B cell (primary cell): ENCODE results near the gene KEL. TPM values are rescaled to one million over a fixed set of nuclear protein-coding genes. Genes with fewer than 3 reads are reported as not detected.

Experiments used
- ATAC-seq: fragments of 200-7000 bp; cut with Tn5 transposase; one replicate; pipeline ENCODE4 v1.10.0; 2021; ENCODE audit warnings: low read depth, mild to moderate bottlenecking, moderate number of reproducible peaks, moderate library complexity
- CTCF ChIA-PET: fragments of 350-600 bp; sonication (Branson Sonifier 250); formaldehyde crosslinking; loops from one replicate; lab custom pipeline; 2021; ENCODE audit warnings: antibody characterized with exemption, inconsistent platforms; lab: Charles Lee
- POLR2A ChIA-PET: fragments of 350-600 bp; sonication (Branson Sonifier 250); formaldehyde crosslinking; loops from one replicate; lab custom pipeline; 2021; ENCODE audit warnings: antibody characterized with exemption; lab: Charles Lee
- DNase-seq: peaks from one replicate; pipeline ENCODE4 v3.0.0; 2013
- H2AFZ ChIP-seq: 2 replicates; pipeline ENCODE4 v1.6.1; 2012; ENCODE audit warnings: mild to moderate bottlenecking, low read depth, low read length; ENCODE audit not compliant: insufficient read depth, poor library complexity, severe bottlenecking
- H3K27ac ChIP-seq, 2 donors: 1 replicate in 1 of 2; 2 replicates in 1 of 2; pipeline ENCODE4 v1.5.1; 2012 to 2013; ENCODE audit warnings: low read length in 2 of 2, mild to moderate bottlenecking in 2 of 2, moderate library complexity in 1 of 2
- H3K27me3 ChIP-seq, 4 experiments: fragments of 200-600 bp in 1 of 4; sonication (generic) in 1 of 4; replicated peaks in 1 of 4; 1 replicate in 2 of 4; 2 replicates in 2 of 4; pipeline versions ENCODE4 v1.6.1 to v1.7.0; 2013 to 2016; ENCODE audit warnings: low read length in 3 of 4, mild to moderate bottlenecking in 2 of 4, mixed read lengths in 1 of 4, moderate library complexity in 1 of 4; ENCODE audit not compliant: insufficient read depth in 4 of 4, control insufficient read depth in 3 of 4; ENCODE audit errors: control extremely low read depth in 1 of 4
- H3K36me3 ChIP-seq, 2 experiments: replicated peaks in 1 of 2; 1 replicate in 1 of 2; 2 replicates in 1 of 2; pipeline versions ENCODE4 v1.6.1 to v1.7.1; 2013; ENCODE audit warnings: low read length in 1 of 2; ENCODE audit not compliant: insufficient read depth in 2 of 2, control insufficient read depth in 1 of 2; ENCODE audit errors: control extremely low read depth in 1 of 2, extremely low read depth in 1 of 2
- H3K4me1 ChIP-seq, 2 donors: fragments of 200-600 bp in 1 of 2; sonication (generic) in 1 of 2; 1 replicate in 1 of 2; 2 replicates in 1 of 2; pipeline versions ENCODE4 v1.5.1 to v1.6.1; 2013 to 2017; ENCODE audit warnings: low read length in 2 of 2; ENCODE audit not compliant: control insufficient read depth in 2 of 2, insufficient read depth in 2 of 2
- H3K4me2 ChIP-seq: replicated peaks from 2 replicates; pipeline ENCODE3; 2012; ENCODE audit warnings: mild to moderate bottlenecking, low read depth, low read length; ENCODE audit not compliant: poor library complexity, severe bottlenecking
- H3K4me3 ChIP-seq, 5 experiments: fragments of 200-600 bp in 1 of 5; sonication (generic) in 1 of 5; 1 replicate in 3 of 5; 2 replicates in 2 of 5; pipeline versions ENCODE4 v1.5.1 to v1.7.0; 2011 to 2016; ENCODE audit warnings: low read length in 4 of 5, mild to moderate bottlenecking in 4 of 5, low read depth in 2 of 5, control low read depth in 1 of 5, moderate library complexity in 1 of 5; ENCODE audit not compliant: insufficient read depth in 1 of 5; ENCODE audit errors: control extremely low read depth in 1 of 5, extremely low read depth in 1 of 5
- H3K79me2 ChIP-seq: fragments of 200-600 bp; sonication (generic); one replicate; pipeline ENCODE4 v1.6.0; 2016; ENCODE audit warnings: low read length; ENCODE audit not compliant: control insufficient read depth, insufficient read depth
- H3K9ac ChIP-seq: fragments of 200-600 bp; sonication (generic); 2 replicates; pipeline ENCODE4 v1.6.1; 2017; ENCODE audit warnings: mild to moderate bottlenecking, low read length, moderate library complexity
- H3K9me3 ChIP-seq, 3 donors: one replicate each; pipeline versions ENCODE4 v1.6.1 to v1.7.1; 2013; ENCODE audit warnings: low read length in 2 of 3; ENCODE audit not compliant: control insufficient read depth in 2 of 3, insufficient read depth in 1 of 3; ENCODE audit errors: control extremely low read depth in 1 of 3
- H4K20me1 ChIP-seq: 2 replicates; pipeline ENCODE4 v1.6.0; 2012; ENCODE audit warnings: mild to moderate bottlenecking, low read length; ENCODE audit not compliant: insufficient read depth, control insufficient read depth, poor library complexity, severe bottlenecking
- H3K27ac Mint-ChIP-seq: one replicate; pipeline ENCODE4 v1.8.0; 2021; ENCODE audit warnings: mixed read lengths
- H3K27me3 Mint-ChIP-seq: one replicate; pipeline ENCODE4 v1.8.0; 2021; ENCODE audit warnings: mixed read lengths
- H3K4me1 Mint-ChIP-seq: one replicate; pipeline ENCODE4 v1.8.0; 2021; ENCODE audit warnings: mixed read lengths
- H3K4me3 Mint-ChIP-seq: one replicate; pipeline ENCODE4 v1.8.0; 2021; ENCODE audit warnings: mixed read lengths
- H3K9me3 Mint-ChIP-seq: one replicate; pipeline ENCODE4 v1.8.0; 2022; ENCODE audit warnings: mixed read lengths; ENCODE audit not compliant: insufficient read depth
- EZH2 ChIP-seq: IDR thresholded peaks from 2 replicates; pipeline ENCODE4 v1.6.1; 2012; ENCODE audit warnings: borderline replicate concordance, low read depth, mild to moderate bottlenecking, moderate library complexity, low read length; ENCODE audit not compliant: insufficient read depth, poor library complexity, severe bottlenecking
- WGBS: methylation state at CpG from one replicate; pipeline ENCODE4 v1.1.5; 2013; ENCODE audit warnings: missing lambda C conversion rate; ENCODE audit not compliant: insufficient coverage; 5-methylcytosine and 5-hydroxymethylcytosine counted together
- intact Hi-C: fragments of 100-400 bp; cut with micrococcal nuclease; formaldehyde crosslinking; loops from one replicate; pipeline ENCODE4 v1.10.0; 2022
- polyA plus RNA-seq: library from polyadenylated mRNA; depleted of rRNA; stranded (reverse); fragments of >200 nt; gene quantifications from 2 replicates; pipeline ENCODE4 v1.2.3, GENCODE V29; 2012
- total RNA-seq, 2 donors: library from RNA; stranded (reverse); fragments of 120-200 nt in 1 of 2; gene quantifications; 1 replicate in 1 of 2; 2 replicates in 1 of 2; pipeline versions ENCODE4 v1.2.3 to v1.2.4, GENCODE V29; 2013 to 2022
- TF ChIP-seq, protein P1 (sequence below): fragments of 200-600 bp; IDR thresholded peaks from one replicate; pipeline ENCODE4 v1.8.0; 2022; ENCODE audit warnings: antibody characterized with exemption, mild to moderate bottlenecking

KEL gene
- total and polyA plus RNA-seq, 2 donors (not counting 1 experiment from before 2014, with no cell fraction given) = 0.27 to 0.71 TPM

DNA sequence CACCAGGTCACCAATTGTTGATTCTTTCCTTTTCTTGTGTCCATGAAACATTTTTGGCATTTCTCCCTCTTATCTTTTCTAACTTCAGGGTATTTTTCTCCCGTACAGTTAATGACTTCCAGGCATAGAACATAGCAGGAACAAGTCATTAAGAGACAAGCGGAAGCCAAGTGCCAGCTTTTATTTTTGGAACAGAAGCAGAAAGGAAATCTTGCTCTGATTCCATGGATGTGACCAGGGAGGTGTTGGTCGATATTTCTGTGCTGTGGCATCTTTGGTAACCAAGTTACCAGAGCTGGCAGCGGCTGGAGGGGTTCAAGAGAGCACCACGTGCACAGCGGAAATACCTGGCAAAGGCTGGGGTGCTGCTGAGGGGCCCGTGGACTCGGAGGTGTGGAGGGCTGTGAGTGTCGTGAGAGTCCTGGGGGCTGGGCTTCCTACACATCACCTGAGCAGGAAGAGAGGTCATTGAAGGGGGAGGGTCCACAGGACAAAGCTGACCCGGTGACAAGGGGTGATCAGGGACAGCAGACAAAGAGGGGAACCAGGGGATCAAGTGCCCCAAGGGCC is 21.1 kb downstream of the KEL start:
- ATAC-seq (no peak), DNase-seq (no peak)
- Histone ChIP-seq H3K4me3 (no peak overlapping the region), H3K36me3 (no peaks in the 10 kb centered on the region), H3K27me3 (peaks cover 0 to 3% (median 0%) of the 10 kb centered on the region in 4 experiments), H4K20me1 (no peaks in the 10 kb centered on the region), H2AFZ (no peak overlapping the region), H3K4me1 (no peaks in the 10 kb centered on the region), H3K4me2 (no peak overlapping the region), H3K9ac (no peak overlapping the region), H3K79me2 (no peaks in the 10 kb centered on the region), H3K27ac (no peak overlapping the region), H3K9me3 (no peaks in the 10 kb centered on the region)
- Mint-ChIP-seq H3K27ac (no peak overlapping the region), H3K27me3 (peaks cover 34% of the 10 kb centered on the region), H3K9me3 (no peaks in the 10 kb centered on the region), H3K4me3 (no peak overlapping the region), H3K4me1 (no peaks in the 10 kb centered on the region)
- ChIA-PET POLR2A (no interaction called here), CTCF (no interaction called here)
- intact Hi-C loops = no loop called here
- no peak for TF ChIP-seq EZH2
- TF ChIP-seq, protein P1, sequence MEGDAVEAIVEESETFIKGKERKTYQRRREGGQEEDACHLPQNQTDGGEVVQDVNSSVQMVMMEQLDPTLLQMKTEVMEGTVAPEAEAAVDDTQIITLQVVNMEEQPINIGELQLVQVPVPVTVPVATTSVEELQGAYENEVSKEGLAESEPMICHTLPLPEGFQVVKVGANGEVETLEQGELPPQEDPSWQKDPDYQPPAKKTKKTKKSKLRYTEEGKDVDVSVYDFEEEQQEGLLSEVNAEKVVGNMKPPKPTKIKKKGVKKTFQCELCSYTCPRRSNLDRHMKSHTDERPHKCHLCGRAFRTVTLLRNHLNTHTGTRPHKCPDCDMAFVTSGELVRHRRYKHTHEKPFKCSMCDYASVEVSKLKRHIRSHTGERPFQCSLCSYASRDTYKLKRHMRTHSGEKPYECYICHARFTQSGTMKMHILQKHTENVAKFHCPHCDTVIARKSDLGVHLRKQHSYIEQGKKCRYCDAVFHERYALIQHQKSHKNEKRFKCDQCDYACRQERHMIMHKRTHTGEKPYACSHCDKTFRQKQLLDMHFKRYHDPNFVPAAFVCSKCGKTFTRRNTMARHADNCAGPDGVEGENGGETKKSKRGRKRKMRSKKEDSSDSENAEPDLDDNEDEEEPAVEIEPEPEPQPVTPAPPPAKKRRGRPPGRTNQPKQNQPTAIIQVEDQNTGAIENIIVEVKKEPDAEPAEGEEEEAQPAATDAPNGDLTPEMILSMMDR = no peak
- 80% methylated on average over 8 of the region's 10 CpGs for WGBS

DNA sequence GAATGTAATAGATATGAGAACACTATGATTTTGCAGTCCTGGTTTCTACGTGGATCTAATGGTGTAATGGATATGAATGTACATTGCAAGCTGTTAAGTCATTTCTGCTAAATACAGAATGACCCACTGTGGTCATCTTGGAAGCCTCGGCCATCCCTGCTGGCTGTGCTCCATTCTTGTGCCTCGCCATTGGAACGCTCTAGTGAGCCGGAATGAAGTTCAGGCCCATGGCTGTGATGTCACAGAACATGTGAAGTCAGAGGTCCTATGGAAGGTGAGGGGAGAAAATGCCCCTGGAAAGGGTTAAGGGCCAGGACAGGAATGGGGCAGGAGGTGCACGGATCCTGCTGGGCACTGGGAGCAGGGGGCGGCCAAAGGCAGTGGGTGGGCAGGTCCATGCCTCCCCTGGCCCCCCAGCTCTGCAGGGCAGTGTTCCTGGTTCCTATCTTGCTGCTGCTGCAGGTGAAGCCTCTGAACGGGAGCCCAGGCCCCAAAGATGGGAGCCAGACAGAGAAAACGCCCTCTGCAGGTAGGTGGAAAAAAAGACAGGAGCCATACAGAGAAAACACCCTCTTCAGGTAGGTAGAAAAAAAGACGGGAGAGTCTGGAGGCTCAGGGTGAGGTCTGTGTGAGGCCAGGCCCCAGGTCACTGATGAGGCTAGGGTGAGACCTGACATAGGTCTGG is 22.8 kb downstream of the KEL start, which contains the start of gene LLCFC1:
Gene LLCFC1 (plus strand): TSS at position 259 of the 685 bp plus-strand sequence. CDS start 138 bp downstream, at position 397.
- no peaks in the 10 kb centered on the region for H3K4me1 Mint-ChIP-seq
- TF ChIP-seq EZH2 = no peak
- H3K27ac Mint-ChIP-seq = no peak within 1 kb of the TSS
- peaks cover 0 to 3% (median 0%) of the 10 kb centered on the region in 4 experiments for H3K27me3 ChIP-seq
- H3K27me3 Mint-ChIP-seq = peaks cover 26% of the 10 kb centered on the region
- H3K4me2 ChIP-seq = no peak within 1 kb of the TSS
- H3K4me3 Mint-ChIP-seq = no peak within 1 kb of the TSS
- H3K36me3 ChIP-seq = no peaks in the 10 kb centered on the region
- H2AFZ ChIP-seq = no peak within 1 kb of the TSS
- H4K20me1 ChIP-seq = no peaks in the 10 kb centered on the region
- CTCF ChIA-PET = no interaction called here
- POLR2A ChIA-PET = no interaction called here
- no peak within 1 kb of the TSS for H3K4me3 ChIP-seq
- H3K27ac ChIP-seq = no peak within 1 kb of the TSS
- H3K4me1 ChIP-seq = no peaks in the 10 kb centered on the region
- intact Hi-C loops = no loop called here
- H3K9ac ChIP-seq = no peak within 1 kb of the TSS
- no peak for DNase-seq
- no peaks in the 10 kb centered on the region for H3K9me3 ChIP-seq
- H3K79me2 ChIP-seq = no peaks in the 10 kb centered on the region
- WGBS = 97% methylated on average over 8 of the region's 10 CpGs
- no peaks in the 10 kb centered on the region for H3K9me3 Mint-ChIP-seq
- ATAC-seq = no peak
